ENCODE results near the gene CALHM2. TPM values are rescaled to one million over a fixed set of nuclear protein-coding genes. Genes with fewer than 3 reads are reported as not detected.

CALHM2 gene
- total RNA-seq, 1 donor from 2014 or later, result not detected

- Mint-ChIP-seq H3K4me1 (no peaks in the 10 kb centered on the region), H3K9me3 (no peaks in the 10 kb centered on the region), H3K27me3 (ENCODE audit: low read depth) (peaks cover 6% of the 10 kb centered on the region), H3K27ac (ENCODE audit: unreplicated experiment) (no peak overlapping the region), H3K4me3 (no peak overlapping the region), H3K36me3 (ENCODE audit: low read depth) (no peaks in the 10 kb centered on the region)
- no peak for DNase-seq (ENCODE audit: low read depth, low spot score)
- TF ChIP-seq, protein P1, sequence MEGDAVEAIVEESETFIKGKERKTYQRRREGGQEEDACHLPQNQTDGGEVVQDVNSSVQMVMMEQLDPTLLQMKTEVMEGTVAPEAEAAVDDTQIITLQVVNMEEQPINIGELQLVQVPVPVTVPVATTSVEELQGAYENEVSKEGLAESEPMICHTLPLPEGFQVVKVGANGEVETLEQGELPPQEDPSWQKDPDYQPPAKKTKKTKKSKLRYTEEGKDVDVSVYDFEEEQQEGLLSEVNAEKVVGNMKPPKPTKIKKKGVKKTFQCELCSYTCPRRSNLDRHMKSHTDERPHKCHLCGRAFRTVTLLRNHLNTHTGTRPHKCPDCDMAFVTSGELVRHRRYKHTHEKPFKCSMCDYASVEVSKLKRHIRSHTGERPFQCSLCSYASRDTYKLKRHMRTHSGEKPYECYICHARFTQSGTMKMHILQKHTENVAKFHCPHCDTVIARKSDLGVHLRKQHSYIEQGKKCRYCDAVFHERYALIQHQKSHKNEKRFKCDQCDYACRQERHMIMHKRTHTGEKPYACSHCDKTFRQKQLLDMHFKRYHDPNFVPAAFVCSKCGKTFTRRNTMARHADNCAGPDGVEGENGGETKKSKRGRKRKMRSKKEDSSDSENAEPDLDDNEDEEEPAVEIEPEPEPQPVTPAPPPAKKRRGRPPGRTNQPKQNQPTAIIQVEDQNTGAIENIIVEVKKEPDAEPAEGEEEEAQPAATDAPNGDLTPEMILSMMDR (conservative IDR thresholded peaks at IDR 0.05), result no peak
Measured at GRCh38 chr10:103473261-103473671, 21.1 kb upstream of the CALHM2 start.

DNA sequence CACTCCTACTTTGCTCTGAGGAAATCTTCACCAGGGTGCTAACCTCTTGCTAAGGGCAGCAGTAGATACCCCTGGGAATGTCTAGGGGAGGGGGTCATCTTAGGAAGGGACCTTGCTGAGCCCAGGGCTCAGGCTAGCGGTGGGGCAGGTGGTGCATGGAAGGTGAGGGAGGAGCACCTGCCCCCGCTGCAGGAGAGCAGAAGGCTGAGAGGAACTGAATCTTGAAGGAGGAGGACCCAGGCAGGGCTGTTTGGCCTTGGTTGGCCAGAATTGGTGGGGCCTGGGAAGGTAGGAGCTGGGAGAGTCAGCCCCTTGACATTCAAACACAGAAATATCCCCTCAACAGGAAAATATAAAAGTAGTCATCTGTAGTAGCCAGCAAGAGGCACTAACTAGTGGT is 19.8 kb upstream of the CALHM2 start:
- Mint-ChIP-seq H3K4me1 (no peaks in the 10 kb centered on the region), H3K27ac (ENCODE audit: unreplicated experiment) (no peak overlapping the region), H3K36me3 (ENCODE audit: low read depth) (no peaks in the 10 kb centered on the region), H3K9me3 (no peaks in the 10 kb centered on the region), H3K4me3 (no peak overlapping the region), H3K27me3 (ENCODE audit: low read depth) (peaks cover 6% of the 10 kb centered on the region)
- TF ChIP-seq, protein P1 (conservative IDR thresholded peaks at IDR 0.05), result no peak
- DNase-seq (ENCODE audit: low read depth, low spot score), result no peak

GRCh38 chr10:103470761-103471653 is 18.8 kb upstream of the CALHM2 start:
- H3K27me3 Mint-ChIP-seq (ENCODE audit: low read depth), result peaks cover 6% of the 10 kb centered on the region
- H3K36me3 Mint-ChIP-seq (ENCODE audit: low read depth), result no peaks in the 10 kb centered on the region
- DNase-seq (ENCODE audit: low read depth, low spot score), result no peak
- H3K4me1 Mint-ChIP-seq, result no peaks in the 10 kb centered on the region
- H3K9me3 Mint-ChIP-seq, result no peaks in the 10 kb centered on the region
- H3K4me3 Mint-ChIP-seq, result no peak overlapping the region
- TF ChIP-seq, protein P1 (conservative IDR thresholded peaks at IDR 0.05), result no peak
- H3K27ac Mint-ChIP-seq (ENCODE audit: unreplicated experiment), result no peak overlapping the region

DNA sequence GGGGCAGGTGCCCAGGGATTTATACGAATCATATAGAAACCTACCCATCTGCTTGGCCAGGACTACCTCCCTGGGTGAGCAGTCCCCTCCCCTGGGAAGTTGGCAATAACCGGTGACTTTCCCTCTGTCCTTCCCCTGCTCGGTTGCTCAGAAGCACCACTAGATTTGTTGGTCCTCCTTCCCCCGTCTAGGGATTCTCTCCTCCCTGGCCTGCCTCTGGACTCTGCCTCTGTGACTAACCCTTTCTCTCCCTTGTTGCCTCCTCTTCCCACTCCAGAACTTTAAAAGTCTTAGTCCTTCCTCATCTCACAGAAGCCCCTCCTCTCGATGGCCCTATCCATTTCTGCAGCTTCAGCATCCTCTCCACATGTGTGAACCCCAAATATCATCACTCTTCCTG is 17.0 kb upstream of the CALHM2 start:
- no peak overlapping the region for H3K4me3 Mint-ChIP-seq
- no peak overlapping the region for H3K27ac Mint-ChIP-seq (ENCODE audit: unreplicated experiment)
- no peaks in the 10 kb centered on the region for H3K9me3 Mint-ChIP-seq
- peaks cover 6% of the 10 kb centered on the region for H3K27me3 Mint-ChIP-seq (ENCODE audit: low read depth)
- H3K36me3 Mint-ChIP-seq (ENCODE audit: low read depth), result no peaks in the 10 kb centered on the region
- no peaks in the 10 kb centered on the region for H3K4me1 Mint-ChIP-seq
- TF ChIP-seq, protein P1 (conservative IDR thresholded peaks at IDR 0.05), result no peak
- DNase-seq (ENCODE audit: low read depth, low spot score), result no peak

GRCh38 chr10:103467406-103467805 is 15.2 kb upstream of the CALHM2 start:
- H3K4me3 Mint-ChIP-seq, result no peak overlapping the region

More at GRCh38 chr10:103467406-103467805, 15.2 kb upstream of the CALHM2 start:
- Mint-ChIP-seq H3K27ac (ENCODE audit: unreplicated experiment) (no peak overlapping the region), H3K27me3 (ENCODE audit: low read depth) (peaks cover 6% of the 10 kb centered on the region), H3K36me3 (ENCODE audit: low read depth) (no peaks in the 10 kb centered on the region), H3K4me1 (no peaks in the 10 kb centered on the region), H3K9me3 (no peaks in the 10 kb centered on the region)
- TF ChIP-seq, protein P1 (conservative IDR thresholded peaks at IDR 0.05), result no peak
- DNase-seq (ENCODE audit: low read depth, low spot score), result no peak
